AG09319 (cell line): ENCODE results near the gene HEXIM1.
A peak's percentile ranks its signal among the peaks of the same experiment; 100 is the strongest.

Experiments
- DNase-seq: peaks from one replicate; pipeline ENCODE4 v3.0.0-alpha.2; 2010; ENCODE audit warnings: low read depth; ENCODE audit errors: extremely low read depth
- TF ChIP-seq, protein P1 (sequence below): IDR thresholded peaks from 2 replicates; pipeline ENCODE4 v1.5.1; 2011; ENCODE audit warnings: low read depth, mild to moderate bottlenecking, inconsistent platforms, low read length, moderate library complexity

HEXIM1 gene

DNA sequence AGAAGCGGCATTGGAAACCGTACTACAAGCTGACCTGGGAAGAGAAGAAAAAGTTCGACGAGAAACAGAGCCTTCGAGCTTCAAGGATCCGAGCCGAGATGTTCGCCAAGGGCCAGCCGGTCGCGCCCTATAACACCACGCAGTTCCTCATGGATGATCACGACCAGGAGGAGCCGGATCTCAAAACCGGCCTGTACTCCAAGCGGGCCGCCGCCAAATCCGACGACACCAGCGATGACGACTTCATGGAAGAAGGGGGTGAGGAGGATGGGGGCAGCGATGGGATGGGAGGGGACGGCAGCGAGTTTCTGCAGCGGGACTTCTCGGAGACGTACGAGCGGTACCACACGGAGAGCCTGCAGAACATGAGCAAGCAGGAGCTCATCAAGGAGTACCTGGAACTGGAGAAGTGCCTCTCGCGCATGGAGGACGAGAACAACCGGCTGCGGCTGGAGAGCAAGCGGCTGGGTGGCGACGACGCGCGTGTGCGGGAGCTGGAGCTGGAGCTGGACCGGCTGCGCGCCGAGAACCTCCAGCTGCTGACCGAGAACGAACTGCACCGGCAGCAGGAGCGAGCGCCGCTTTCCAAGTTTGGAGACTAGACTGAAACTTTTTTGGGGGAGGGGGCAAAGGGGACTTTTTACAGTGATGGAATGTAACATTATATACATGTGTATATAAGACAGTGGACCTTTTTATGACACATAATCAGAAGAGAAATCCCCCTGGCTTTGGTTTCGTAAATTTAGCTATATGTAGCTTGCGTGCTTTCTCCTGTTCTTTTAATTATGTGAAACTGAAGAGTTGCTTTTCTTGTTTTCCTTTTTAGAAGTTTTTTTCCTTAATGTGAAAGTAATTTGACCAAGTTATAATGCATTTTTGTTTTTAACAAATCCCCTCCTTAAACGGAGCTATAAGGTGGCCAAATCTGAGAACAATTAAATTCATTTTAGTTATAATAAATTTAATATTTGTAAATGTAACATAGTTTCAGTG is 1.7 kb downstream of the HEXIM1 start:
- DNase-seq: no peak
- TF ChIP-seq, protein P1, sequence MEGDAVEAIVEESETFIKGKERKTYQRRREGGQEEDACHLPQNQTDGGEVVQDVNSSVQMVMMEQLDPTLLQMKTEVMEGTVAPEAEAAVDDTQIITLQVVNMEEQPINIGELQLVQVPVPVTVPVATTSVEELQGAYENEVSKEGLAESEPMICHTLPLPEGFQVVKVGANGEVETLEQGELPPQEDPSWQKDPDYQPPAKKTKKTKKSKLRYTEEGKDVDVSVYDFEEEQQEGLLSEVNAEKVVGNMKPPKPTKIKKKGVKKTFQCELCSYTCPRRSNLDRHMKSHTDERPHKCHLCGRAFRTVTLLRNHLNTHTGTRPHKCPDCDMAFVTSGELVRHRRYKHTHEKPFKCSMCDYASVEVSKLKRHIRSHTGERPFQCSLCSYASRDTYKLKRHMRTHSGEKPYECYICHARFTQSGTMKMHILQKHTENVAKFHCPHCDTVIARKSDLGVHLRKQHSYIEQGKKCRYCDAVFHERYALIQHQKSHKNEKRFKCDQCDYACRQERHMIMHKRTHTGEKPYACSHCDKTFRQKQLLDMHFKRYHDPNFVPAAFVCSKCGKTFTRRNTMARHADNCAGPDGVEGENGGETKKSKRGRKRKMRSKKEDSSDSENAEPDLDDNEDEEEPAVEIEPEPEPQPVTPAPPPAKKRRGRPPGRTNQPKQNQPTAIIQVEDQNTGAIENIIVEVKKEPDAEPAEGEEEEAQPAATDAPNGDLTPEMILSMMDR: no peak

DNA sequence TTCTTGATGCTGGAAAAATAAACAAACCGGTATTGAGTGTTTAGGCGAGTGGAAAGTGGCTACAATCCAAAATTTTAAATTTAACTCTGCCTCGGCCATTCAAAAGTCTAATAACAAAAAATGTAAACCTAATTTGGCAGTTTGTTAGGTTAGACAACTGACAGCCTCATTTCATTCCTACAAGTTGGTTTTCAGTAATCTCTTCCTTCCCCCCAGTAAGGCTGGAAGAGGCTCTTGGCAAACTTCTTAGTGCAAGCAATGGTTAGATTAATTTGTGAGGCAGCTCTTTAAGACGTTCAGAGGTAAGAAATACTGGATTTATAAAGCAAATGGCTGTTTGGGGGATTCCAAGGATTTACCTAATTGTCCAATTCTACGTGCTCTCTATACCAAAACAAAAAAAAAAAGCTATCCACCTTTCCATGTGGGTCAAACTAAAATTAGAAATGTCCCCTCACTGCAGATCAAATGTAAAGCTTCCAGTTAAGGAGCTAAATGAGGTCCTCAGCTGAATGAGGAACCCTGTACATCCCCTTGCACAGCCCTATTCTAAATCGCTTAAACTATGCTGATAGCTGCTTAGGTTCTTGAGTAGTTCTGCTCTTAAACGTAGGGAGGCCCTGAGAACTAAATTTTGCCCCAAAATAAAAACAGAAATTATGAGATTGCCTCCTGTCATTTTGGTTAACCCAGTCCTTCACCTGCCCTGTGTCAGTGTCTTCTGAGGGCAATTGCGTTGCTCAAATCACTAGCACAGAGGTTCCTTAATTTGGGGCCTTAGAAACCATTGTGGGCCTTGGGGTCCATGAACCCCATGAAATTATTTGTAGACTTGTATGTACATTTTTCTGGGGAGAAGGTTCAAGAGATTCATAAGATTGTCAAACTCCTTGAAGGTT is 2.9 kb downstream of the HEXIM1 start:
- no peak for DNase-seq

DNA sequence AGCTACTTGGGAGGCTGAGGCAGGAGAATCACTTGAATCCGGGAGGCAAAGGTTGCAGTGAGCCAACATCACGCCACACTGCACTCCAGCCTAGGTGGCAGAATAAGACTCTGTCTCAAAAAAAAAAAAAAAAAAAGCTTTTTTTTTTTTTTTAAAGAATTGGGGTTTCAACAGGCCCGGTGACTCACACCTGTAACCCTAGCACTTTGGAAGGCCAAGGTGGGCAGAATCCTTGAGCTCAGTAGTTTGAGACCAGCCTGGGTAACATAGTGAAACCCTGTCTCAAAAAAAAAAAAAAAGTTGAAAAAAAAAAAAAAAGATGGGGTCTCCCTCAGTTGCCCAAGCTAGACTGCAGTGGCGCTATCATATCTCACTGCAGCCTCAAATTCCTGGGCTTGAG is 6.8 kb downstream of the HEXIM1 start:
- TF ChIP-seq, protein P1: no peak
- no peak for DNase-seq

More for the DNA sequence above, 2.9 kb downstream of the HEXIM1 start:
- TF ChIP-seq, protein P1: no peak

DNA sequence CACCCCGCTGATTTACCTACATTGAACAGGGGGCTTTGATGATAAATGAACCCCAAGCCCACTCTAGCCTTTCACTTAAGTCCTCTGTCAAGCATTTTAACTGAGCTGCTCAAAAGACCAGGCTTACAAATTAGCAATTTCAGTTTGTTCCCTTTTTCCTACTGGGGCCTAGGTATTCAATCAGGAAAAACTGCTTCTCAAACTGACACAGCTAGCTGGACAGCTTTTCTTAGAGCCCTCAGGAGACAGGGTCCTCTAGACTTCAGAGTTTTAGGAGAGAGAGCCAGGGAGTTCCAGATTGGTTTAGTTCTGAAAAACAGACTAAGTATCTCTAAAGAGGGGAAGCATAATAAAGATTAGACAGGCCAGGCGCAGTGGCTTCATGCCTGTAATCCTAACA is 7.2 kb downstream of the HEXIM1 start:
- TF ChIP-seq, protein P1: no peak
- no peak for DNase-seq

DNA sequence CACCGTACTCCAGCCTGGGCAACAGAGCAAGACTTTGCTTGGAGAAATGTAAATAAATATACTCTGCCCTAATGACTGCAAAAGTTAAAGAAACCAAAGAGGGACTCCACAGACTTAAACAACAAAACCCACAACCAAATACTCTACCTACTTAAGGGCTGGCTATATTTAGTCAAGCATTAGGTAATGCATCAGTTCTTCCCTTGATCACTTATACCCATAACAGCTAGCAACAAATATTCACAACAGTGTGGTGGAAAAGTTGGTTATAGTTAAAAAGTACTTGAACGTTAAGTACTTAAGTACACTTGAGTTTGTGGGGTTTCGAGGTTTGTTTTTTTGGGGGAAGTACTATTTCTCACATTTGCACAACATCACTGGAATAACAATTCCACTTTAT is 8.0 kb downstream of the HEXIM1 start:
- DNase-seq: no peak
- TF ChIP-seq, protein P1: no peak

DNA sequence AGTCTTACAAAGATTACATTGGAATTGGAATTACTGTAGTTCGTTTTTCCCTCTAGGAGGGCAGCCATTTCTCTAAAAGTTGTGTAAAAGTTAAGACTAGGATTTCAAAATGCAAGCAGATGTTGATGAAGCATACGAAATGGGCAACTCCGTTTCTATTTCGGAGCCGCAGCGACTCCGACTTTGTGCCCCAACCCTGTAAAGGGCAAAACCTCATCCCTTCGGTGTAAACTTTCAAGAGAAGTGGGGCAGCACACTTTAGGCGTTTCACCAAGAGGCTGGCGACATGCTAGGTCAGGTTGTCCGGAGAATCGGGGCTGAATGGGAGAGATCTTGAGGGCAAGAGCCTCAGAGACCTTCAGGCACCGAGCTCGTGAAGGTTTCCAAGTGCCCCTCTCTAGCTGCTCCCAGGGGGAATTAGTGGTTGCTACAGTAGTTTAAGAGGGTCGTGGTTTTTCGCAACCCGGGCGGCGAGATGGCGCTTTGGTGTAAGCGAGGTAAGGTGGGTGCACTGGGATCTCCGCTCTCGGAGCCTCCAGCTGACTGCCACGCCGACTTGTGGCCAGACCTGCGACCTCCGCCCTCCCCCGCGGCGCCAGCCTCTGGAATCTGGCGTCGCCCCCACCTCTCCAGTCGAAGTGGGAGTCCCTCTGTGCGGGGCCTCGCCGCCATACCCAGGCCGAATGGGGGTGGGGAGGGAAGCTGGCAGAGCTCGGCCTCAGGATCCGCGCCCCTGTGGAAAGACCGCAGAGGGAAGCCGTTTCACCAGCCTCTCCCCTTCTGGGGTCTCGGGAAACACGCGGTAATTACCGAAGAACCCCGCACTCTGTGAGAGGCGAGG is 12.4 kb downstream of the HEXIM1 start:
- no peak for DNase-seq
- TF ChIP-seq, protein P1: peak; percentile 13
